Left lung (tissue), 10 donors: Measurements from ENCODE around the gene TMOD1. TPM values are rescaled to one million over a fixed set of nuclear protein-coding genes. Genes with fewer than 3 reads are reported as not detected.

ENCODE experiments used
- ATAC-seq: fragments of 200-7000 bp; cut with Tn5 transposase; one replicate; pipeline ENCODE4 v1.9.1; 2020; ENCODE audit warnings: moderate library complexity
- DNase-seq, 4 donors: peaks; one replicate each; pipeline ENCODE4 v3.0.0-alpha.2; 2013 to 2020
- H3K27ac ChIP-seq, 2 donors: fragments of 200-600 bp; sonication (generic) in 1 of 2; one replicate each; pipeline versions ENCODE4 v1.5.0 to v1.8.0; 2020 to 2021
- H3K27me3 ChIP-seq, 2 donors: fragments of 200-600 bp; sonication (generic) in 1 of 2; one replicate each; pipeline versions ENCODE4 v1.5.0 to v1.8.0; 2020 to 2021
- H3K36me3 ChIP-seq, 2 donors: fragments of 200-600 bp; sonication (generic) in 1 of 2; one replicate each; pipeline versions ENCODE4 v1.5.0 to v1.8.0; 2020 to 2021
- H3K4me1 ChIP-seq, 2 donors: fragments of 200-600 bp; one replicate each; pipeline ENCODE4 v1.8.0; 2021
- H3K4me3 ChIP-seq, 2 donors: fragments of 200-600 bp; sonication (generic) in 1 of 2; one replicate each; pipeline versions ENCODE4 v1.5.0 to v1.8.0; 2020 to 2021; ENCODE audit warnings: mild to moderate bottlenecking in 1 of 2
- H3K9me3 ChIP-seq, 2 donors: fragments of 200-600 bp; sonication (generic) in 1 of 2; one replicate each; pipeline versions ENCODE4 v1.5.0 to v1.8.0; 2020 to 2021
- intact Hi-C, 2 donors: fragments of 100-400 bp; cut with DNase I; formaldehyde crosslinking; loops; one replicate each; pipeline versions ENCODE4 v1.11.2 to v1.14.2; 2022
- polyA plus RNA-seq, 6 donors: library from polyadenylated mRNA; unstranded; fragments of 120-200 nt; gene quantifications; one replicate each; pipeline ENCODE4 v1.2.1, GENCODE V29; 2013; ENCODE audit not compliant: insufficient read length in 6 of 6
- total RNA-seq, 2 donors: library from RNA; stranded (reverse); fragmentation: NEBNext Ultra II Directional; extraction: Animal tissue kit (Norgen Biotek cat#: 25700); gene quantifications; one replicate each; pipeline ENCODE4 v1.2.1, GENCODE V29; 2021
- TF ChIP-seq, protein P1 (sequence below), 2 donors: fragments of 200-600 bp; sonication (generic) in 1 of 2; IDR thresholded peaks; one replicate each; pipeline versions ENCODE4 v1.5.0 to v1.8.0; 2021; ENCODE audit warnings: antibody characterized with exemption in 2 of 2
- donor health status: DM: no; HTN: yes; CAD: no.
- donor health status: DM: no; HTN: no; CAD: no.

Gene TMOD1
- total and polyA plus RNA-seq, 8 donors = 1.1 to 6.0 (median 2.5) TPM

DNA sequence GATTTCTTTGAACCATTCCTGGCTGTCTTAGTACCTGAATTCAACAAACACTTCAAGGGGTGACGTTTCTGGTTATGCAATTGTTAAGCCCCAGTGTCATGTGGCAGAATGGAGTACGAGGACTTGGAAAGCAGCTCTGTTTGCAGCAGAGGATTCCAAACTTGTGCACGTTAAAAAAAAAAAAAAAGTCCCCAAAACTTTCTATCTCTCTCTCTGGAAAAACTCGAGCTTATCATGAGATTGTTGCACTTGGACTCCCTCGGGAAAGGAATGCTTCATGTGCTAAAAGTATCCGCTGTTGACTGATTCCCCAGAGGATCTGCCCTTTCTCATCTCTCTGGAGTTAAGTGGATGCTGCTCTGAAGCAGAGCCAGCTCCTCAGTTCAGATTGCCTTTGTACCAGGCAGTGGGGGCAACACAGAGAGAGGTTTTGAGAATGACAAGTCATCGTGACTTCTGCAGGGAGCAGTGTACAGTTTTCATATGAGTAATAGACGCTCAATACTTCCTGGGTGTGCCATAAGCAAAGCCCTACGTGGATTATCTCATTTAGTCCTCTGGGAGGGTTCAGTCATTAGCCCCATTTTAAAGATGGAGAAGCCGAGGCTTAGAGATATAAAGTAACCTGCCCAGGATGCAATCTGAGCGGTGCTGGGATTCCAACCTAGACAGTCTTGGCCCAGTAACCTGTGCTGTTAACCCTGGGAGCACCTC lies 28.1 kb downstream of the TMOD1 start:
- Histone ChIP-seq H3K27ac (peak overlapping the region; percentile 43 to 70), H3K9me3 (no peaks in the 10 kb centered on the region), H3K36me3 (no peaks in the 10 kb centered on the region), H3K4me3 (no peak overlapping the region), H3K27me3 (no peaks in the 10 kb centered on the region), H3K4me1 (peaks cover 3 to 13% of the 10 kb centered on the region in 2 donors)
- intact Hi-C loops = no loop called here
- TF ChIP-seq, protein P1, sequence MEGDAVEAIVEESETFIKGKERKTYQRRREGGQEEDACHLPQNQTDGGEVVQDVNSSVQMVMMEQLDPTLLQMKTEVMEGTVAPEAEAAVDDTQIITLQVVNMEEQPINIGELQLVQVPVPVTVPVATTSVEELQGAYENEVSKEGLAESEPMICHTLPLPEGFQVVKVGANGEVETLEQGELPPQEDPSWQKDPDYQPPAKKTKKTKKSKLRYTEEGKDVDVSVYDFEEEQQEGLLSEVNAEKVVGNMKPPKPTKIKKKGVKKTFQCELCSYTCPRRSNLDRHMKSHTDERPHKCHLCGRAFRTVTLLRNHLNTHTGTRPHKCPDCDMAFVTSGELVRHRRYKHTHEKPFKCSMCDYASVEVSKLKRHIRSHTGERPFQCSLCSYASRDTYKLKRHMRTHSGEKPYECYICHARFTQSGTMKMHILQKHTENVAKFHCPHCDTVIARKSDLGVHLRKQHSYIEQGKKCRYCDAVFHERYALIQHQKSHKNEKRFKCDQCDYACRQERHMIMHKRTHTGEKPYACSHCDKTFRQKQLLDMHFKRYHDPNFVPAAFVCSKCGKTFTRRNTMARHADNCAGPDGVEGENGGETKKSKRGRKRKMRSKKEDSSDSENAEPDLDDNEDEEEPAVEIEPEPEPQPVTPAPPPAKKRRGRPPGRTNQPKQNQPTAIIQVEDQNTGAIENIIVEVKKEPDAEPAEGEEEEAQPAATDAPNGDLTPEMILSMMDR (IDR thresholded peaks at IDR 0.05) = no peak
- ATAC-seq (peak; percentile 85), DNase-seq (peak in 1 of 4 donors; percentile 45)

DNA sequence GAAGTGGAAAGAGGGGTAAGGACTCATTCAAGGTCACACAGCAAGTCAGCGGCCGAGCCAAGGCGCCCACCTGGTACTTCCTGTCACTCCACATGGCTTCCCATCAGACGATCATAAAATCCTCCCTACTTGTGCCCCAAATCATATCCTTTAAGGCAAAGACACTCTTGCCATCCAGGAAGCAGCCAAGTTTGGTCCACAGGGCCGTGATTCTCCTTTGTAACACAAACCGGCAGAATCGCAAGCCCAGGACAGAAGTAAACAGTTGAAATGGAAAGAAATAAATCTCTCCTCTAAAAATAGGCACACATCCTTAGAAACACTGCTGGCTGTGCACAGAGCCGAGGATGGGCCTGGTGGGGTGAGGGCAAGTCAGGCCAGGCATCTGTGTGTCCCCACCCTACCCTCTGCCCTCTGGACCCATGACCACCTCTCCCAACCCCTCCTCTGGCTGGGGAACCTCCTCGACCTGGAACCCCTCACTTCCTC lies 30.5 kb downstream of the TMOD1 start:
- Histone ChIP-seq H3K4me1 (peaks cover 3 to 13% of the 10 kb centered on the region in 2 donors), H3K27ac (no peak overlapping the region), H3K36me3 (no peaks in the 10 kb centered on the region), H3K9me3 (no peaks in the 10 kb centered on the region), H3K27me3 (no peaks in the 10 kb centered on the region), H3K4me3 (no peak overlapping the region)
- DNase-seq = no peak
- ATAC-seq = no peak
- intact Hi-C loops = no loop called here
- TF ChIP-seq, protein P1 (IDR thresholded peaks at IDR 0.05) = no peak

DNA sequence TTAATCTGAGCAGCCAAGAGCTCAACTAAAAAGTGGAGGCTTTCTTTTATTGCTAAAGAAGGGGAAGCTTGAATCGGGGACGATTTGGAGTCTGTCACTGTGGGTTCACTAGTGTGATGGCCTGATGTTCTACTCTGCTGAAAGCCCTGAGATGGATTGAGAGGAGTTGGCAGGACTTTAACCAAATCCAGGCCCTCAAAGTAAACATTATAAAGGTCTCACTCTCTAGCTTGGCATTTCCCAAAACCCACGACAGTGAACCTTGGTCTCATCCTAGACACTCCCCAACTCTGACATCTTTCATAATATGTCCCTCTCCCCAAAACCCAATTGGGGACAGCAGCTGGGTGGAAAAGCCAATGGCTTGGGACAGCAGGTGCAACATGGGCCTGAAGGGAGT lies 32.7 kb downstream of the TMOD1 start:
- peaks cover 3 to 6% of the 10 kb centered on the region in 2 donors for H3K4me1 ChIP-seq
- no peak for DNase-seq
- ATAC-seq = no peak
- no peak overlapping the region for H3K27ac ChIP-seq
- H3K36me3 ChIP-seq = no peaks in the 10 kb centered on the region
- TF ChIP-seq, protein P1 (IDR thresholded peaks at IDR 0.05) = no peak
- no peaks in the 10 kb centered on the region for H3K9me3 ChIP-seq
- H3K27me3 ChIP-seq = no peaks in the 10 kb centered on the region
- intact Hi-C loops = no loop called here
- no peak overlapping the region for H3K4me3 ChIP-seq

DNA sequence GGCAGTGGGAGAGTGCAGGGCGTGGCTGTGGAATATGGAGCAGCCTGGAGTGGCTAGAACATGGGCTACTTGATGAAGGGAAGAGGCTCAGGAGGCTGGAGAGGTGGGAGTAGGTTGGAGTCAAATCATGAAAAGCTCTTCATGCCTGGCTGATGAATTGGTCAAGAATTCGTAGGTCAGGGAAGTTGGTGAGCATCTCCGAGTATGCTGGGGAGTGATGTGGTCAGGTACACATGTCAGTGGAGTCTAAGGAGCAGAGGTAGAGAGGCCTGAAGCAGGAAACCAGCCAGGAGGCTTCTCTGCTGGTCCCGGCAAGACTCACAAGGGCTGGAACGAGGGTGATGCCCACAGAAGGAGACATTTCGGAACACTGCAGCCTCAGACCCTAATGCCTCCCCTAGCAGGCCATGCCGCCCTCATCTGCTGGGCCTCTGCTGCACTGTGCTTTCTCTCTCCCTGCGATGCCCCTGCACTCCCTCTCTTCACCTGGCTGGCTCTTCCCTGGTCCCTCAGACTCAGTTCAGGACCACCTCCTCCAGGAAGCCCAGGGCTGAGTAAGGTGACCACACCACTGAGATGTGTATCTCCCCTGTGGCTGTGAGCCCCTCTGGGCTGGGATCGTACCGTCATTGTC lies 33.6 kb downstream of the TMOD1 start:
- Histone ChIP-seq H3K36me3 (no peaks in the 10 kb centered on the region), H3K4me1 (no peaks in the 10 kb centered on the region), H3K27me3 (no peaks in the 10 kb centered on the region), H3K4me3 (no peak overlapping the region), H3K9me3 (no peaks in the 10 kb centered on the region), H3K27ac (no peak overlapping the region)
- intact Hi-C loops = no loop called here
- no peak for ATAC-seq
- TF ChIP-seq, protein P1 (IDR thresholded peaks at IDR 0.05) = no peak
- DNase-seq = no peak

DNA sequence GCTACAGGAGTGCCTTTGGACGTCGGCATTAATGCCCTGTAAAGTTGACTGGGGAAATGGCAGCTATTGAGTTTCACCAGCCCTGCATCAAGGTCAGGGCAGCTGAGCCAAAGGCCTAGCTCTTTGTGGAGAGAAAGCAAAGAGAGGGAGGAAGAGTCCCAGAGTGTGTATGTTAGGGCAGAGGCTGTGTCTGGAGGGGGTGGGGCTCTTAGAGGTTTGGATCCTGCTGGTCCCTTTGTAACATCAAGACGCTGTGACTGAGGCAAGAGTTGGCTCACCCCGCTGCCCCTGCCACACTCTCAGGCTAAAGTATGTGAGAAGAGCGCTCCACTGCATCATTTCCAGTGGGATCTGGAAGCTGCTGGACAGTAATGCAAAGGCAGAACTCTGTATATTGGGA lies 34.3 kb downstream of the TMOD1 start:
- Histone ChIP-seq H3K27ac (no peak overlapping the region), H3K36me3 (no peaks in the 10 kb centered on the region), H3K4me1 (no peaks in the 10 kb centered on the region), H3K27me3 (no peaks in the 10 kb centered on the region), H3K9me3 (no peaks in the 10 kb centered on the region), H3K4me3 (no peak overlapping the region)
- intact Hi-C loops = no loop called here
- ATAC-seq (no peak), DNase-seq (no peak)
- TF ChIP-seq, protein P1 (IDR thresholded peaks at IDR 0.05) = no peak
